Keratinocyte (primary cell): ENCODE results near the gene IL1RL1. TPM values are rescaled to one million over a fixed set of nuclear protein-coding genes. Genes with fewer than 3 reads are reported as not detected.

Experiments
- DNase-seq: peaks from one replicate; pipeline ENCODE4 v3.0.0-alpha.2; 2011; ENCODE audit warnings: low read depth, missing footprints, low spot score
- FAIRE-seq: peaks from 2 replicates; lab custom pipeline; 2011; peaks lifted over from hg19 to GRCh38; lab: Jason Lieb, UNC
- H2AFZ ChIP-seq: 2 replicates; pipeline ENCODE4 v1.6.0; 2012; ENCODE audit warnings: low read length, control low read depth, inconsistent platforms; ENCODE audit not compliant: control insufficient read depth
- H3K27ac ChIP-seq: 2 replicates; pipeline ENCODE4 v1.5.1; 2011; ENCODE audit warnings: low read length; ENCODE audit not compliant: control insufficient read depth, insufficient read depth
- H3K27me3 ChIP-seq: 3 replicates; pipeline ENCODE4 v1.6.0; 2011; ENCODE audit warnings: low read length; ENCODE audit not compliant: control insufficient read depth, insufficient read depth; ENCODE audit errors: extremely low read depth
- H3K36me3 ChIP-seq, 2 experiments: 2 replicates in 1 of 2; 3 replicates in 1 of 2; pipeline ENCODE4 v1.5.1; 2011; ENCODE audit warnings: low read length in 2 of 2, mild to moderate bottlenecking in 1 of 2; ENCODE audit not compliant: control insufficient read depth in 2 of 2, insufficient read depth in 2 of 2; ENCODE audit errors: extremely low read depth in 1 of 2
- H3K4me1 ChIP-seq: 3 replicates; pipeline ENCODE4 v1.5.1; 2011; ENCODE audit warnings: low read length; ENCODE audit not compliant: control insufficient read depth, insufficient read depth; ENCODE audit errors: extremely low read depth
- H3K4me2 ChIP-seq: 3 replicates; pipeline ENCODE4 v1.6.0; 2011; ENCODE audit warnings: low read depth, low read length; ENCODE audit not compliant: control insufficient read depth, insufficient read depth; ENCODE audit errors: extremely low read depth
- H3K4me3 ChIP-seq, 3 experiments: fragments of 200-600 bp in 1 of 3; sonication (generic) in 1 of 3; 2 replicates in 2 of 3; 3 replicates in 1 of 3; pipeline ENCODE4 v1.5.1; 2011 to 2016; ENCODE audit warnings: low read length in 3 of 3, mild to moderate bottlenecking in 3 of 3, control low read depth in 2 of 3, inconsistent platforms in 1 of 3, low read depth in 1 of 3, mixed read lengths in 1 of 3, mixed run types in 1 of 3, moderate library complexity in 1 of 3; ENCODE audit not compliant: control insufficient read depth in 2 of 3, insufficient read depth in 2 of 3; ENCODE audit errors: extremely low read depth in 1 of 3
- H3K79me2 ChIP-seq: 2 replicates; pipeline ENCODE4 v1.6.0; 2012; ENCODE audit warnings: low read length; ENCODE audit not compliant: control insufficient read depth, insufficient read depth
- H3K9ac ChIP-seq: 3 replicates; pipeline ENCODE4 v1.6.0; 2011; ENCODE audit warnings: low read length; ENCODE audit not compliant: control insufficient read depth, insufficient read depth; ENCODE audit errors: extremely low read depth
- H3K9me1 ChIP-seq: 3 replicates; pipeline ENCODE4 v1.6.0; 2011; ENCODE audit warnings: low read length; ENCODE audit not compliant: control insufficient read depth, insufficient read depth; ENCODE audit errors: extremely low read depth
- H3K9me3 ChIP-seq: 2 replicates; pipeline ENCODE4 v1.5.1; 2012; ENCODE audit warnings: low read depth, low read length; ENCODE audit not compliant: control insufficient read depth
- H4K20me1 ChIP-seq: 3 replicates; pipeline ENCODE4 v1.6.0; 2011; ENCODE audit warnings: low read length; ENCODE audit not compliant: control insufficient read depth, insufficient read depth; ENCODE audit errors: extremely low read depth
- CTCF ChIP-seq, 3 experiments: IDR thresholded peaks in 1 of 3; conservative IDR thresholded peaks in 1 of 3; optimal IDR thresholded peaks in 1 of 3; 2 replicates in 2 of 3; 3 replicates in 1 of 3; pipeline versions ENCODE3 to v1.5.1; 2011; ENCODE audit warnings: low read length in 3 of 3, mild to moderate bottlenecking in 3 of 3, moderate library complexity in 2 of 3, control low read depth in 1 of 3, inconsistent platforms in 1 of 3; ENCODE audit not compliant: insufficient read depth in 2 of 3; ENCODE audit errors: extremely low read depth in 1 of 3
- EZH2 ChIP-seq: IDR thresholded peaks from one replicate; pipeline ENCODE4 v1.6.1; 2012; ENCODE audit warnings: inconsistent platforms, mild to moderate bottlenecking, low read length, moderate library complexity
- dilution Hi-C: fragments of 300-500 bp; cut with MboI; formaldehyde crosslinking; loops from one replicate; pipeline ENCODE4 v1.7.0; 2020; ENCODE audit warnings: low sequenced_read_pairs; ENCODE audit not compliant: extremely low pct_ligation_motif_present
- polyA plus RNA-seq, 5 experiments: library from polyadenylated mRNA; depleted of rRNA in 3 of 5; stranded (reverse) in 3 of 5; stranded (forward) in 1 of 5; unstranded in 1 of 5; fragments of >200 nt; gene quantifications; 1 replicate in 1 of 5; 2 replicates in 3 of 5; 3 replicates in 1 of 5; pipeline versions ENCODE4 v1.2.1 to v1.2.3, GENCODE V29; 2011 to 2012; ENCODE audit warnings: missing spikeins in 2 of 5, low read depth in 1 of 5, low replicate concordance in 1 of 5

IL1RL1 gene
- polyA plus RNA-seq, 1 donor (not counting 4 experiments of a cell fraction or from before 2014, with no cell fraction given): 0.93 TPM

DNA sequence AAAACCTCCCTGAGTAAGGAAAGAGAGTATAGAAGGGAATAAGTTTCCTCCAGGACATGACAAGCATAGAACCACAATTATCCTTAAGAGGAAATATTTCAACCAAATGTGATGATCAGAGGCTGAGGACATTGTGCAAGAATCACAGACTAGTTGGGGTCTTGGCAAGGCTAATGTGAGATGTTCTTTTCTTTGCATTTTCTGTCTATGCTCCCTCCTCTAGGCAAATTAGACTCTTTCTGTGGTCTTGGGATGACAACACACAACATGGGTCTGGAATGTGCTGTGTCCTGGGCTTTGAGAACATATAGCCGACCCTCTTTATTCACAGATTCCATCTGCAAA lies 32.0 kb upstream of the IL1RL1 start:
- no peak for DNase-seq
- H3K4me1 ChIP-seq: no peaks in the 10 kb centered on the region
- FAIRE-seq: no peak
- no peak overlapping the region for H3K4me3 ChIP-seq
- no peak overlapping the region for H3K27ac ChIP-seq
- H4K20me1 ChIP-seq: no peaks in the 10 kb centered on the region
- no peaks in the 10 kb centered on the region for H3K79me2 ChIP-seq
- H2AFZ ChIP-seq: no peak overlapping the region
- TF ChIP-seq CTCF (optimal IDR thresholded peaks at IDR 0.05 in 1 of 3, IDR thresholded peaks at IDR 0.05 in 1 of 3, conservative IDR thresholded peaks at IDR 0.05 in 1 of 3; ENCODE audit: extremely low read depth in 1 of 3, insufficient read depth in 2 of 3, low read length in 3 of 3) (no peak), EZH2 (no peak)
- no peaks in the 10 kb centered on the region for H3K36me3 ChIP-seq
- H3K9me3 ChIP-seq: no peaks in the 10 kb centered on the region
- dilution Hi-C loops: no loop called here
- H3K9ac ChIP-seq: no peak overlapping the region
- H3K9me1 ChIP-seq: no peaks in the 10 kb centered on the region
- H3K4me2 ChIP-seq: no peak overlapping the region
- H3K27me3 ChIP-seq: peaks cover 1% of the 10 kb centered on the region

GRCh38 chr2:102282678-102283091 lies 28.7 kb upstream of the IL1RL1 start:
- no peak for DNase-seq
- no peaks in the 10 kb centered on the region for H3K9me1 ChIP-seq
- H3K79me2 ChIP-seq: no peaks in the 10 kb centered on the region
- dilution Hi-C loops: no loop called here
- no peak overlapping the region for H2AFZ ChIP-seq
- H3K4me1 ChIP-seq: peaks cover 4% of the 10 kb centered on the region
- TF ChIP-seq EZH2: no peak
- TF ChIP-seq CTCF (optimal IDR thresholded peaks at IDR 0.05 in 1 of 3, IDR thresholded peaks at IDR 0.05 in 1 of 3, conservative IDR thresholded peaks at IDR 0.05 in 1 of 3; ENCODE audit: extremely low read depth in 1 of 3, insufficient read depth in 2 of 3, low read length in 3 of 3): no peak
- no peaks in the 10 kb centered on the region for H3K9me3 ChIP-seq
- H3K27me3 ChIP-seq: no peaks in the 10 kb centered on the region
- no peaks in the 10 kb centered on the region for H4K20me1 ChIP-seq
- no peak overlapping the region for H3K9ac ChIP-seq
- FAIRE-seq: no peak
- no peak overlapping the region for H3K27ac ChIP-seq
- no peak overlapping the region for H3K4me2 ChIP-seq
- H3K36me3 ChIP-seq: no peaks in the 10 kb centered on the region
- H3K4me3 ChIP-seq: no peak overlapping the region
